ENCODE measurements around the gene PDE3A.

DNA sequence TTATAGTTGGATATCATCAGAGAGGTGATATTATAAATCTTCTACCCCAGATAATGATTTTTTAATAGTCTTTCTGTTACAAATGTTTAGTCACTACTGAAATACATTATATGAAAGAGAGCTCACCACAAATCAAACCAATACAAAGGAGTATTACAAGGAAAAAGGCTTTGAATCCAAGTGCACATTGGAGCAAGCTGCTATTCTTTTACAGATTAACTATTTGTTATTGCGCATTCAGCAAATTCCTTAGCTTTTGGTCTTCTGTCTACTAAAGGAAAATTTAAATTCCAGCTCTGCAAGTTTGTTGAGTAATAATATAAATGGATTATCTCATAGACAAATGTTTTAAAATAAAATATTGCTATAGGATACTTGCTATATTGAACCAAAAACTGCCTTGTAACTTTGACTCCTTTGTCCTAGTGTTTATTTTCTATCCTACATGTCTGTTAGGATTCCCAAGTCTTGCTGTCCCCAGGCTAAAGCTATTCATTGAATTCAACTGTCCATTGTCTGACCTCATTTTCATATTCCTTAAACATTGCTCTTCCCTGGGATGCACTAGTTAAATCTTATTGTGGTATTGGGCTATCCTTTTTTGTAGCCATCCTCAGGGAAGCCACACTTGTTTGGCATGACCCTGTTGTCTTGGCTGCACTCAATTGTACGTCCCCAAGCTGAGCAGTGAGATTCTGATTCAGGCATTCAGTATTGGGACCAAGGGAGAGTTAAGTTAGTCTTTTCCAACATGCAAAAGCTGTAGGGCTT lies 41.5 kb downstream of the PDE3A start:
- TF ChIP-seq, protein P1, sequence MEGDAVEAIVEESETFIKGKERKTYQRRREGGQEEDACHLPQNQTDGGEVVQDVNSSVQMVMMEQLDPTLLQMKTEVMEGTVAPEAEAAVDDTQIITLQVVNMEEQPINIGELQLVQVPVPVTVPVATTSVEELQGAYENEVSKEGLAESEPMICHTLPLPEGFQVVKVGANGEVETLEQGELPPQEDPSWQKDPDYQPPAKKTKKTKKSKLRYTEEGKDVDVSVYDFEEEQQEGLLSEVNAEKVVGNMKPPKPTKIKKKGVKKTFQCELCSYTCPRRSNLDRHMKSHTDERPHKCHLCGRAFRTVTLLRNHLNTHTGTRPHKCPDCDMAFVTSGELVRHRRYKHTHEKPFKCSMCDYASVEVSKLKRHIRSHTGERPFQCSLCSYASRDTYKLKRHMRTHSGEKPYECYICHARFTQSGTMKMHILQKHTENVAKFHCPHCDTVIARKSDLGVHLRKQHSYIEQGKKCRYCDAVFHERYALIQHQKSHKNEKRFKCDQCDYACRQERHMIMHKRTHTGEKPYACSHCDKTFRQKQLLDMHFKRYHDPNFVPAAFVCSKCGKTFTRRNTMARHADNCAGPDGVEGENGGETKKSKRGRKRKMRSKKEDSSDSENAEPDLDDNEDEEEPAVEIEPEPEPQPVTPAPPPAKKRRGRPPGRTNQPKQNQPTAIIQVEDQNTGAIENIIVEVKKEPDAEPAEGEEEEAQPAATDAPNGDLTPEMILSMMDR (conservative IDR thresholded peaks at IDR 0.05; ENCODE audit: low read length), result no peak
- TF ChIP-seq EZH2phosphoT487 (IDR thresholded peaks at IDR 0.05; ENCODE audit: borderline replicate concordance), result no peak

Measured in Loucy (cell line).